ENCODE measurements around the gene EDN1.

The EDN1 gene

DNA sequence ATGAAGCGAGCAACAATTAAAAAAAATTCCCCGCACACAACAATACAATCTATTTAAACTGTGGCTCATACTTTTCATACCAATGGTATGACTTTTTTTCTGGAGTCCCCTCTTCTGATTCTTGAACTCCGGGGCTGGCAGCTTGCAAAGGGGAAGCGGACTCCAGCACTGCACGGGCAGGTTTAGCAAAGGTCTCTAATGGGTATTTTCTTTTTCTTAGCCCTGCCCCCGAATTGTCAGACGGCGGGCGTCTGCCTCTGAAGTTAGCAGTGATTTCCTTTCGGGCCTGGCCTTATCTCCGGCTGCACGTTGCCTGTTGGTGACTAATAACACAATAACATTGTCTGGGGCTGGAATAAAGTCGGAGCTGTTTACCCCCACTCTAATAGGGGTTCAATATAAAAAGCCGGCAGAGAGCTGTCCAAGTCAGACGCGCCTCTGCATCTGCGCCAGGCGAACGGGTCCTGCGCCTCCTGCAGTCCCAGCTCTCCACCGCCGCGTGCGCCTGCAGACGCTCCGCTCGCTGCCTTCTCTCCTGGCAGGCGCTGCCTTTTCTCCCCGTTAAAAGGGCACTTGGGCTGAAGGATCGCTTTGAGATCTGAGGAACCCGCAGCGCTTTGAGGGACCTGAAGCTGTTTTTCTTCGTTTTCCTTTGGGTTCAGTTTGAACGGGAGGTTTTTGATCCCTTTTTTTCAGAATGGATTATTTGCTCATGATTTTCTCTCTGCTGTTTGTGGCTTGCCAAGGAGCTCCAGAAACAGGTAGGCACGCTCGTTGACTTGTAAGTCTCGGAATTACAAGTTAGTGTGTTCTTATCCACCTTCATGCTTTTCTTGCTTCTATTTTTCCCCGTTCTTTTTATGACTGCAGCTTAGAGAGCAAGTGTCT lies at the start of gene EDN1:
EDN1 (plus strand) TSS at position 429 of the 888 bp plus-strand sequence; CDS start at position 698, 269 bp downstream.
- DNase-seq = peak; percentile 25 to 54

DNA sequence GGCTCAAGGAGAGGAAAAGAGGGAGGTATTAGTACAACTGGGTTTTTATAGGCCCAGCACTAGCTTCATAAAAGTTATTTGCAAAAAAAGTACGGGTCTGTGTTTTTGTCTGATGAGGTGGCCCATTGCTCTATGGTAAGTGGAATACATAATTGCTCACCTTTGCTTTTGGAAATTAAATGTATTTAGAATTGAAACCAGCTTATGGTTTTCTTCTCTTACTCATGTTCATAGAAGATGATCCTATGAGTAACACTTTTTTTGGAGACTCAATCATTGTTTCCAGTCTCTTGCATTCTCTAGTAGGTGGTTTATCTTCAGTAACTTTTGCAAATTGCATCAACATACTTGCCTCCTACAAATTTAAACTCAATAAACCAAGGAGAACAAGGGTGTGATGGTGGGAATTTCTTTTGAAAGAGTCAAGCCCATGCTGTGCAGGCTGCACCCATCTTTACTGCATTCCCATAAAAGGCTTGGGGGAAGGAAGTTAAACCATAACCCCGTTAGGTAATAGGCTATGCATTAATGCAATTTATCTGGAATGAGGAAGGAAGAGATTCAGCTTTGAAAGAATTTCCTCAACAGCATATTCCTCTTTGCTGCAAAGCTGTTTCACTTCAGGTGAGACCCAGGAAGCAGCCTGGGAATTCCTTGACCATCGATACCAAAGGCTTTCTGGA lies 48.5 kb upstream of the EDN1 start:
- no peak for DNase-seq

- DNase-seq = no peak
Measured at GRCh38 chr6:12243169-12243568, 47.0 kb upstream of the EDN1 start.

- DNase-seq = no peak
Measured at GRCh38 chr6:12245360-12245759, 44.8 kb upstream of the EDN1 start.

DNA sequence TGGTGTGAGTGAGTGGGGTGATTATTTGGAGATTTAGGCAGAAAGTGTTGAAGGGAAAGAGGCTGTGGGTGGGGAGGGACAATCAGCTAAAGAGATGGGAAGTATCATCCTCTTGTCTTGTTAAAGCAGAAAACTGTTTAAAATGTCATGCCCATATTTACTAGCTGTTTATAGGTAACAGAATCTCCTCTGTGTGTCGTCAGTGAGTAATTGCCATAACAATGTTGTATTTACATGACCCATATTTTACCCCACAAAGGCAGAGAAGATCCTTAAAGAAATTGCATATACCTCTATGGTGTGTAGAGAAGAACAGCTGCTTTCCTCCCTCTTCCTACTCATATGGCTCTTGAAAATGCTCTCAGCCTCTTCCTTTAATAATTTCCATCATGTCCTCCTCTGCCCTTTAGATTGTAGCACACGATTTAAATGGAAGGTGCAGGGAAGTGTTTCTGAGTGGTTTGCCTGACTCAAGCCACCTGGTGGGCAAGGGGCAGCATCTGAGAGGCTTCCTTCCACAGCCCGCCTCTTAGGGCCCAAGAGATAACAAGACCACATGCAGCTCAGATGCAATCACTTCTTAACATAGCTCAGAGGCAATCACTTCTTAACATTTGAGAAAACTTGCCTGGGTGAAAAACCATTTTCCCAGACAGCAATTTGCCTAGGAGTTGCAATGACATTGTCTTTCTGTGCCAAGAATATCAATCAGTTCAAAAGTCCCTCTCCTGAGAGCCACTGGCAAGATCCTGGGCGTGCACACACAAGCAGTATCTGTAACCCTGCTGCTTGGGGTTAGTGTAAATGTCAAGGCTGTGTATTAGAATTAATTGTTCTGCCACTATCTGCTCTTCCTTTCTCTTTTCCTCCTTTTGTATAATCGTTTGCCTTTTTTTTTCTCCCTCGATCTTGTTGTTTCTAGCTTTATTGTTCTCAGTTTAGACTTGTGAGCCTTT lies 44.1 kb upstream of the EDN1 start:
- DNase-seq = no peak

DNA sequence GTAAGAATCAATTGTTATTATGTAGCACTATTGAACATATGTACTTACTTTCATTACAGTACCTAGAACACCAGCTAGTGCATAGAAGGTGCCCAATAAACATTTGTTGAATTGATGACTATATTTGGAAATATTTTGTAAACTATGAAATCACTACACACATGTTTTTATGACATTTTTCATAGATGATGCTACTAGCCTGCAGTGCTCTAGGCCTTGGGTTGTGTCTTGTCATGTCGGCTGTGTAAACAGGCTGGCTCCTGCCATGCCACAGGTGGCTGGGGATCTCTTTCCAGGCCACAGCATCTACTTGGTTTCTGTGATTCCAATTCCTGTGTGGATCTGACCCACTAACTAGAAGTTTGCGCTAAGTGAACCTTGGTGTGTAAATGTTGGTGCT lies 43.3 kb upstream of the EDN1 start:
- DNase-seq = no peak

DNA sequence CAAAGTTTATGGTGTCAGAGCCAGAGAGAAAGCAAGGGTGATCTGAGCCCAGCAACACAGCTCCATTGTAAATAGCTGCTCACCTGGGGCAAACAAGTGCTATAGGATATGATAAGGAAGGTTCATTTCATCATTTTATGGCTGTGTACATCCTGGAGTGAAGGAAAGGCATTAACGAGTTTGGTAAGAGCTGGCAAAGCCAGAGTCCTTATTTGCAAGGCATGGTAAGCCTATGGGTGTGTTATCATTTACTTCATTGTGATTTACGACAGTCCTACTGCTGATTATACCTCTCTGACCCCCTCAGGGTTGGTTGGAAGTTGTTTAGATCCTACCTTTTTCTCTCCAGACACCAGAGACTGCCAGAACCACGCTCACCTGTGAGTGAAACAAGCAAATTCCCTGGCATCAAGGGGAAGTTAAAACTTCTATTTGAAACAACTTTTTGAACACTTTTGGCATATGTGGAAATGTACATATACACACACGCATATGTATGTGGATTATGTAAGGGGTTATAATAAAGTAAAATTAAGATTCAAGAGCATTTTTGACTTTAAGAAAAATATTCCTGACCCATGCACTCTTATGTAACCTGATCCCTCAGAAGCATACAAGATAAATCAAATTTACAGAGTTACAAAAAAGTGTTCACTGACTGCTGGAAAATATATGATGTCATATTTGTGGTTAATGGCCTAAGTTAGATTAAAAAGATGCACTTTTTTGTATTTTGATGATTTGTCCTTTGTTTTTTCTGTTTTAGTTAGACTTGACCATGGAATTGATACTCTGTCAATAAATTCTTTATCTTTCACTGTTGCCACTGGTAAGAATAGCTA lies 40.4 kb upstream of the EDN1 start:
- no peak for DNase-seq

DNA sequence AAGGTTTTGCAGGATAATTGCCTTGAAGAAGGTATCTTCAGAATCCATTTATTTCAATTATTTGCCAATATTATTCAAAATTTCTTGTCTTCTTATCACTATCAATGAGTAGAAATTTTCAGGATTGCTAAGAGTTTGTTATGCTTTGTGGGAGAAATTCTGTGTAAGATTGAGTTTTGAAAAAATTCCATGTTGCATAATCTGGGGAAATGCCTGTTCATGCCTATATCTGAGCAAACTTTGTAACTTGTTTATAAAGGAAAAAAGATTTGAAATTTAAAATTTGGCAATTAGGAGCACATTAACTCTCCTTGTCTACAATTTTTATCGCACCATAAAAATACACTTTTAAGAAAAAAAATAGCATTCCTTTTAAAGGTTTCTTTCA lies 39.8 kb upstream of the EDN1 start:
- DNase-seq = no peak

- no peak for DNase-seq
Measured at GRCh38 chr6:12254210-12254609, 36.0 kb upstream of the EDN1 start.

DNA sequence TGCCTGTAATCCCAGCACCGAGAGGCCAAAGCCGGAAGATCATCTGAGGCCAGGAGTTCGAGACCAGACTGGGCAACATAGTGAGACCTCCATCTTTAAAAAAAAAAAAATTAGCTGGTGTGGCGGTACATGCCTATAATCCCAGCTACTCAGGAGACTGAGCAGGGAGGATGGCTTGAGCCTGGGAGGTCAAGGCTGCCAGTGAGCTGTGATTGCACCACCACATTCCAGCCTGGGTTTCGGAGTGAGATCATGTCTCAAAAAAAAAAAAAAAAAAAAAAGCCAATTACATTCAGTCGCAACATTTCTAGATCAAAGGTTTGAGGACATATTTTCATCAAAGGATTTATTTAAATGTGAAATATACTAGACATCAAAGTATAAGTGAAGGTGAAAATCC lies 32.0 kb upstream of the EDN1 start:
- no peak for DNase-seq

GRCh38 chr6:12258591-12259075 lies 31.5 kb upstream of the EDN1 start:
- DNase-seq = no peak

DNA sequence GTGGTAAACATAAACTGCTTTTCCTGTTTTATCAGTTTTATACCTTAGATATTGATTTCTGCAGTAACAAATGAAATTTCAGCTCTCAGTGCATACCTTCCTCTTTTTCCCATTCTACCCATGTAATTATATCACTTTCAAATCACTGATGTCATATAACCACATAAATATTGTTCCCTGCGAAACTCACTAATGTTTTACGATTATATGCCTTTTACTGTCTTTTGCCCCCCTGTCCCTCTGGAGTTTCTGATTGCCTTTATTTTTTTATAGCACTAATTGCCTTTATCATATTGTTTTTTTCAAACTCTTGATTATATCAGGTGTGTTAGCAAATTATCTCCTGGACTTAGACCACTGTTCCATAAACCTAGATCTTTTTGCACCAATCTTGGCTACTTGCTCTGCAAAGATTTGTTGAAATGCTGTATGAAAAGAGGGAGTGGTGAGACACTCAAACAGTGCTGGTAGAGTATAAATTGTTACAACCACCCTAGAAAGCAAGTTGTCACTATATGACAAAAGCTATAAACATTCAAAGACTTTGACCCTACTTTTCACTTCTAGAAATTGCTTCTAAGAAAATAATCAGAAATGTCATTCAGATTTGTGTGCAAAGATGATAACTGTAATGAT lies 29.6 kb upstream of the EDN1 start:
- no peak for DNase-seq

DNA sequence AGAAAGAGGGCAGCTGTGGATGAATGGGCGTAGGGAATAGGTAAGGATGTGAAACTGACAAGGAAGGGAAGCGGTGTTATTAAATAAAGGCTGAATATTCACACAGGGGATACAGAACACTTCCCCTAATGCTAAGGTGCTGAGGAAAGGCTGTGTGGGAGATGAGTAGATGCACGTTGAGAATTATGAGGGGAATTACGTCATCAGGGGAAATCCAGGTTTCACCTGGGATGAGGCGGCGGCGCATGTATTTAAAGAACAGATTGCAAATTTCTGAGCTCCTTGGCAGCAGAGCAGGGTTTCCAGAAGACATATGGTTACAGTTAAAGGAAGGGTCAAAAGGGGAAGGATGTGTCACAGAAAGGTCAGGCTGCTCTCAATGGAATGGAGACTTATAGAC lies 28.7 kb upstream of the EDN1 start:
- no peak for DNase-seq

GRCh38 chr6:12262236-12263061 lies 27.7 kb upstream of the EDN1 start:
- DNase-seq = no peak

GRCh38 chr6:12263403-12263802 lies 26.8 kb upstream of the EDN1 start:
- no peak for DNase-seq

GRCh38 chr6:12264671-12265070 lies 25.5 kb upstream of the EDN1 start:
- no peak for DNase-seq

GRCh38 chr6:12265296-12265695 lies 24.9 kb upstream of the EDN1 start:
- no peak for DNase-seq

DNA sequence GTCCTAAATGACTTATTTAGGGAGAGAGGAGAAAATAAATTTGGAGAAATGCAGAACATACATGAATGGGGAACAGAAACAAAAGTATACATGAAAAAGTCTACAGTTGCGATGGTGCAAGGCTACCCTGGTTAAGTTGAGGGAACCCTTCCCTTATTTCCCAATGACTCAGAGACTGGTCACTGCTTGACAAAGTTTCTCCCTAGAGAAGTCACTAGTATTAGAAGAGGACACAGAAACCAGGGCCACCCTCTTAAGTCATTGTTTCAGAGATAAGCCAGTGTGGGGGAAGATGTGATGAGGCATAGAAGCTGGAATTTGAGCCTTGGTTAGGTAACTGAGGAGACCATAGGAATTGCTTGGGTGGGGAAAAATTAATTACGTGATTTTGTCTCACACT lies 24.4 kb upstream of the EDN1 start:
- peak; percentile 4 to 49 for DNase-seq

- DNase-seq = no peak
Measured at GRCh38 chr6:12266571-12266970, 23.6 kb upstream of the EDN1 start.

DNA sequence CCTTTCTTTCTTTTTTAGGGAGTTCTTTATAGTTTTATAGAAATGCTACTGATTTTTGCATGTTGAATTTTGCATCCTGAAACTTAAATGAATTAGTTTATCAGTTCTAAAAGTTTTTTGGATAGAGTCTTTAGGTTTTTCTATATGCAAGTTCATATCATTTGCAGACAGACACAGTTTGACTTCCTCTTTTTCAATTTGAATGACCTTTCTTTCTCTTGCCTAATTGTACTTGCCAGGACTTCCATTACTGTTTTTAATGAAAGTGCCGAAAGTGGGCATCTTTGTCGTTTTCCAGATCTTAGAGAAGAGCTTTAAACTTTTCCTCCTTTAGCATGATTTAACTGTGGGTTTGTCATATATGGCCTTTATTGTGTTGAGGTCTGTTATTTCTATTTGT lies 21.1 kb upstream of the EDN1 start:
- DNase-seq = no peak

Measured in CD4-positive, alpha-beta T cell treated with Interleukin-1 beta for 1 hour (primary cell).